Right lobe of liver (tissue), 6 donors: ENCODE data around the gene PHACTR2. TPM values are rescaled to one million over a fixed set of nuclear protein-coding genes. Genes with fewer than 3 reads are reported as not detected.
A peak's percentile ranks its signal among the peaks of the same experiment; 100 is the strongest.

Source experiments
- ATAC-seq, 4 donors: fragments of 200-7000 bp; cut with Tn5 transposase; one replicate each; pipeline ENCODE4 v1.9.1; 2020; ENCODE audit warnings: mild to moderate bottlenecking in 4 of 4, moderate library complexity in 4 of 4
- DNase-seq, 3 donors: peaks; one replicate each; pipeline ENCODE4 v3.0.0-alpha.2; 2020
- H3K27ac ChIP-seq, 3 donors: fragments of 200-600 bp; one replicate each; pipeline ENCODE4 v1.8.0; 2022
- H3K27me3 ChIP-seq, 2 donors: fragments of 200-600 bp; one replicate each; pipeline ENCODE4 v1.8.0; 2022
- H3K36me3 ChIP-seq, 4 donors: fragments of 200-600 bp; sonication (generic) in 1 of 4; one replicate each; pipeline versions ENCODE4 v1.5.1 to v1.8.0; 2017 to 2022; ENCODE audit warnings: control low read depth in 1 of 4
- H3K4me1 ChIP-seq, 4 donors: fragments of 200-600 bp; sonication (generic) in 1 of 4; one replicate each; pipeline versions ENCODE4 v1.5.1 to v1.8.0; 2017 to 2022; ENCODE audit warnings: control low read depth in 1 of 4
- H3K4me3 ChIP-seq, 3 donors: fragments of 200-600 bp; one replicate each; pipeline ENCODE4 v1.8.0; 2022
- H3K9me3 ChIP-seq, 4 donors: fragments of 200-600 bp; sonication (generic) in 1 of 4; one replicate each; pipeline versions ENCODE4 v1.5.1 to v1.8.0; 2017 to 2022; ENCODE audit warnings: control low read depth in 1 of 4
- POLR2A ChIP-seq: fragments of 450-650 bp; IDR thresholded peaks from one replicate; pipeline ENCODE4 v1.6.1; 2017; ENCODE audit warnings: antibody characterized with exemption, mild to moderate bottlenecking
- WGBS: methylation state at CpG from one replicate; pipeline ENCODE4 v1.1.6; 2018; ENCODE audit warnings: low coverage, low lambda C conversion rate; ENCODE audit not compliant: insufficient coverage; ENCODE audit errors: missing lambda C conversion rate; 5-methylcytosine and 5-hydroxymethylcytosine counted together
- intact Hi-C, 2 donors: fragments of 100-400 bp; cut with DNase I; formaldehyde crosslinking; loops; one replicate each; pipeline versions ENCODE4 v1.11.2 to v1.14.1; 2022
- total RNA-seq, 6 experiments: library from RNA; depleted of rRNA in 2 of 6; stranded (reverse); fragments of >200 nt in 2 of 6; fragmentation: NEBNext Ultra II Directional in 3 of 6; extraction: Animal tissue kit (Norgen Biotek cat#: 25700) in 3 of 6; gene quantifications; one replicate each; pipeline versions ENCODE4 v1.1.0 to v1.2.4, GENCODE V29; 2016 to 2023
- TF ChIP-seq, protein P1 (sequence below), 4 donors: fragments of 200-600 bp in 3 of 4; fragments of 450-650 bp in 1 of 4; IDR thresholded peaks; one replicate each; pipeline versions ENCODE4 v1.5.1 to v1.8.0; 2016 to 2022; ENCODE audit warnings: antibody characterized with exemption in 4 of 4, mild to moderate bottlenecking in 2 of 4
- donor health status: DM: no; HTN: yes; CAD: no.
- donor health status: DM: no; HTN: no; CAD: no.
- donor health status: DM: no; HTN: no; CAD: no.
- donor health status: DM: no; HTN: yes; CAD: no.
- donor health status: DM: no; HTN: yes; CAD: no.

Gene PHACTR2
- total RNA-seq, 6 experiments from 2014 or later: 14.0 to 62.7 (median 20.9) TPM

DNA sequence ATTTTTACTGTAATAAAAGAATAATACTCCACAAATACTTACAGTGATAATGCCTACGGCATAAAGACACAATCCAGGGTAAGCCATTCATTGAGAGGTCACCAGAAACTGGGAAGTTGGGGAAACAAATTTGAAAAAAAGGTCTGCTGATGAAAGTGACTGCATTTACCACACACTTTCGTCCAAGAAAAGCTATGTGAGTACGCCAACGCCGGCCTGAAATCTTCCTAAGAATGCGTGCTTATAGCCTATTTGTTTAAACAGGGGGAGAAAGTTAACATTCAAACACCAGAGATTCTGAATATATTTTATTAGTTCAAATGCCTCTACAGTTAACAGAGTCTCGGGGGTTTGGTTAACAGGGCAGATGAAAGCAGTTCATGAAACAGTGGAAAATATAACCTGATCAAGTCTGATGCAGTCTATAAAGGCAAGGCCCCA, 164.7 kb downstream of the PHACTR2 start:
- Histone ChIP-seq H3K9me3 (no peaks in the 10 kb centered on the region), H3K27ac (peak overlapping the region; percentile 78 to 83 (median 78)), H3K27me3 (no peaks in the 10 kb centered on the region), H3K36me3 (peaks cover 0 to 27% (median 14%) of the 10 kb centered on the region in 4 donors), H3K4me3 (peak overlapping the region; percentile 68 to 89 (median 87)), H3K4me1 (peaks cover 0 to 13% (median 7%) of the 10 kb centered on the region in 4 donors)
- ATAC-seq: peak; percentile 35 to 43 (median 42)
- TF ChIP-seq, protein P1, sequence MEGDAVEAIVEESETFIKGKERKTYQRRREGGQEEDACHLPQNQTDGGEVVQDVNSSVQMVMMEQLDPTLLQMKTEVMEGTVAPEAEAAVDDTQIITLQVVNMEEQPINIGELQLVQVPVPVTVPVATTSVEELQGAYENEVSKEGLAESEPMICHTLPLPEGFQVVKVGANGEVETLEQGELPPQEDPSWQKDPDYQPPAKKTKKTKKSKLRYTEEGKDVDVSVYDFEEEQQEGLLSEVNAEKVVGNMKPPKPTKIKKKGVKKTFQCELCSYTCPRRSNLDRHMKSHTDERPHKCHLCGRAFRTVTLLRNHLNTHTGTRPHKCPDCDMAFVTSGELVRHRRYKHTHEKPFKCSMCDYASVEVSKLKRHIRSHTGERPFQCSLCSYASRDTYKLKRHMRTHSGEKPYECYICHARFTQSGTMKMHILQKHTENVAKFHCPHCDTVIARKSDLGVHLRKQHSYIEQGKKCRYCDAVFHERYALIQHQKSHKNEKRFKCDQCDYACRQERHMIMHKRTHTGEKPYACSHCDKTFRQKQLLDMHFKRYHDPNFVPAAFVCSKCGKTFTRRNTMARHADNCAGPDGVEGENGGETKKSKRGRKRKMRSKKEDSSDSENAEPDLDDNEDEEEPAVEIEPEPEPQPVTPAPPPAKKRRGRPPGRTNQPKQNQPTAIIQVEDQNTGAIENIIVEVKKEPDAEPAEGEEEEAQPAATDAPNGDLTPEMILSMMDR (IDR thresholded peaks at IDR 0.05): no peak
- no peak for TF ChIP-seq POLR2A
- 29% methylated on average over 7 of the region's 7 CpGs for WGBS
- intact Hi-C loops: no loop called here
- no peak for DNase-seq

DNA sequence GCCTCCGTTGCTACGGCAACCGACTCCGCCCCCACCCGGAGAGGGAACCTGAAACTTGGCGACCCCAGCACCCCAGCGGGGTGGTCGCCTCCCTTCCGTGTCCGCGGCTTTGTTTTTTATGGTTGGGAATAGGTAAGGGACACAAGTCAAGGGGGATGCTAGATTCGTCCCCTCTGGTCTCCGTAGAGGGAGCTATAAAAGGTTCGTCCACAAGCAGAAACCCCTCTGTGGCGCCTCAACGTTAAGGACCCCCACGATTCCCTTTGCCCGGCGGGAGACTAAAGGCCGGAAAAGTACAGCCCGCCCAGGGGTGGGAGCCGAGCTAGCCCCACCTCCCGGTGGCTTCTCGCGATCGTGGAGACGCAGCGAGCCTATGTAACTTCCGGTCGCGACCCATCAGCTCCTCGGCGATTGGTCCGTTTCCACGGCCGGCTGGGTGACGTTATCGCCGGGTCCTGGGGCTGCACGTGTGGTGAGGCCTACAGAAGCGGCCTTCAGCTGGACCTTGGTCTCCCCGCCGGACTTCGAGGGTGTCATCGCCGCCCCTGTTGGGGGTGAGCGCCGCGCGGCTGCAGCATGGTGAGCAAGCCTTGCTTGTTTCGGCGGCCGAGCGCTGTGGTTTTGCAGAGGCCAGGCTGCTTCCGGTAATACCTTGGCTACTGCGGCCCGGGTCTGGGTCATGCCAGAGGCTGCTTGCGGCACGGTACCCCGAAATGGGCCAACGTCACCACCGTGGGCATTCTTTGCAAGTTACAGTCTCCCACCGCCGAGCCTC, 165.3 kb downstream of the PHACTR2 start, which contains the start of gene LTV1:
TSS of gene LTV1 (plus strand) at position 437 of the 775 bp plus-strand sequence. CDS start at position 577, 140 bp downstream.
- no peaks in the 10 kb centered on the region for H3K27me3 ChIP-seq
- peak; percentile 96 to 98 (median 98) for DNase-seq
- 0% methylated on average over 26 of the region's 64 CpGs for WGBS
- peak within 1 kb of the TSS; percentile 68 to 89 (median 87) for H3K4me3 ChIP-seq
- peaks cover 0 to 13% (median 7%) of the 10 kb centered on the region in 4 donors for H3K4me1 ChIP-seq
- H3K9me3 ChIP-seq: no peaks in the 10 kb centered on the region
- TF ChIP-seq, protein P1 (IDR thresholded peaks at IDR 0.05): peak in 1 of 4 donors; percentile 30
- TF ChIP-seq POLR2A: peak; percentile 65
- peaks cover 0 to 34% (median 16%) of the 10 kb centered on the region in 4 donors for H3K36me3 ChIP-seq
- intact Hi-C loops: no loop called here
- peak; percentile 99 to 100 (median 99) for ATAC-seq
- H3K27ac ChIP-seq: peak within 1 kb of the TSS; percentile 78 to 83 (median 78)

DNA sequence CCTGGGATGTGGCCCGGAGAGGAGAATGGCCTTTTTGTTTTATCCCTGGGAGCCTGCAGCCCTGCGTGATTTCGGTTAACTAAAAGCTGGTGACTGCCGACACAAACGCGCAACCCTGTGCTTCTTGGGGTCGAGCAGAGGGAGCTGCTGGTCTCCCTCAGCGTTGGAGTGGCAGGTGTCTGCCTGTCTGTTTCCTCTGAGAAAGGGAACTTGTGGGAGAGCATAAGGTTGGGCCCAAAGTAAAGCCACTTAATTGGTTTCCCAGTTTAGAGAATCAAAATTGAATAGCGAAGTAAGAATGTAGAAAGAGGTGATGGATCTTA, 165.9 kb downstream of the PHACTR2 start:
- H3K4me1 ChIP-seq: peaks cover 0 to 13% (median 7%) of the 10 kb centered on the region in 4 donors
- DNase-seq (no peak), ATAC-seq (peak in 1 of 4 donors; percentile 7)
- H3K27me3 ChIP-seq: no peaks in the 10 kb centered on the region
- H3K9me3 ChIP-seq: no peaks in the 10 kb centered on the region
- peaks cover 0 to 39% (median 21%) of the 10 kb centered on the region in 4 donors for H3K36me3 ChIP-seq
- peak overlapping the region; percentile 68 to 89 (median 87) for H3K4me3 ChIP-seq
- intact Hi-C loops: no loop called here
- no peak for TF ChIP-seq POLR2A
- TF ChIP-seq, protein P1 (IDR thresholded peaks at IDR 0.05): no peak
- 1% methylated on average over 8 of the region's 9 CpGs for WGBS
- peak overlapping the region; percentile 46 to 78 (median 63) for H3K27ac ChIP-seq

DNA sequence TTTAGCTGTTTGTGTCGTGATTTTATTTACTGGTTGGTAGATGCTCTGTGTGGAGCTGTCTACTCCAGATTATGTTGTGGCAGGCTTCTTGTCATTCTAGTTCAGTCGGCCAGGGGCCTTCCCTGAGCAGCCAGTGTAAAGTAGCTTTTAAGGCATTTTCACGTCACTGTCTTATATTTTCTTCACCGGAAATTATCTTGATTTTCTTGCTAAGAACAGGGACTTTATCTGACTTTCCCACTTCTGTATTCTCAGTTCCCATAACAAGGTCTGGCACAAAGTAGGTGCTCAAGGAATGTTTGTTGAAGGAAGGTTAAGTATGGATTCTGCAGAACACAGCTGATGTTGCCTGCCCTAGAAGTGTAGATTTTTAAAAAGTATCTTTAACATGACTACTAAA, 166.2 kb downstream of the PHACTR2 start:
- 9% methylated on average over 4 of the region's 4 CpGs for WGBS
- intact Hi-C loops: no loop called here
- H3K27me3 ChIP-seq: no peaks in the 10 kb centered on the region
- H3K9me3 ChIP-seq: no peaks in the 10 kb centered on the region
- DNase-seq: no peak
- H3K4me1 ChIP-seq: peaks cover 0 to 13% (median 7%) of the 10 kb centered on the region in 4 donors
- H3K27ac ChIP-seq: peak overlapping the region in 2 of 3 donors; percentile 63 to 78
- no peak for ATAC-seq
- peak overlapping the region; percentile 68 to 89 (median 87) for H3K4me3 ChIP-seq
- H3K36me3 ChIP-seq: peaks cover 0 to 43% (median 24%) of the 10 kb centered on the region in 4 donors
- TF ChIP-seq POLR2A: no peak
- TF ChIP-seq, protein P1 (IDR thresholded peaks at IDR 0.05): no peak
